ENCODE measurements around the gene HSPA4.
A peak's percentile ranks its signal among the peaks of the same experiment; 100 is the strongest.

HSPA4 gene

GRCh38 chr5:133025804-133026663, 25.8 kb upstream of the HSPA4 start, which contains the start of gene ZCCHC10:
TSS of gene ZCCHC10 (minus strand) at chr5:133026549. CDS start at chr5:133026537, 12 bp downstream.
- Histone ChIP-seq H3K9me3 (no peaks in the 10 kb centered on the region), H3K4me1 (no peaks in the 10 kb centered on the region; the same call in 1 of the 2 replicates), H3K36me3 (peaks cover 8% of the 10 kb centered on the region; the same call in 1 of the 2 replicates), H3K4me3 (ENCODE audit: low read depth, low read length) (peak within 1 kb of the TSS; percentile 96), H3K27me3 (no peaks in the 10 kb centered on the region)
- TF ChIP-seq CTCF (IDR thresholded peaks at IDR 0.05; ENCODE audit: low read depth, low read length): no peak
- peak; percentile 98 for DNase-seq

GRCh38 chr5:133026664-133027153, 25.1 kb upstream of the HSPA4 start:
- no peak for TF ChIP-seq CTCF (IDR thresholded peaks at IDR 0.05; ENCODE audit: low read depth, low read length)
- Histone ChIP-seq H3K9me3 (no peaks in the 10 kb centered on the region), H3K36me3 (peaks cover 8% of the 10 kb centered on the region; the same call in 1 of the 2 replicates), H3K4me1 (no peaks in the 10 kb centered on the region; the same call in 1 of the 2 replicates), H3K27me3 (no peaks in the 10 kb centered on the region), H3K4me3 (ENCODE audit: low read depth, low read length) (peak overlapping the region; percentile 96)
- no peak for DNase-seq

GRCh38 chr5:133029416-133029815, 22.4 kb upstream of the HSPA4 start:
- TF ChIP-seq CTCF (IDR thresholded peaks at IDR 0.05; ENCODE audit: low read depth, low read length): no peak
- Histone ChIP-seq H3K36me3 (no peaks in the 10 kb centered on the region; the same call in 1 of the 2 replicates), H3K27me3 (no peaks in the 10 kb centered on the region), H3K4me1 (no peaks in the 10 kb centered on the region; the same call in 1 of the 2 replicates), H3K4me3 (ENCODE audit: low read depth, low read length) (no peak overlapping the region), H3K9me3 (no peaks in the 10 kb centered on the region)
- no peak for DNase-seq

- no peak for DNase-seq
- Histone ChIP-seq H3K4me1 (no peaks in the 10 kb centered on the region; the same call in 1 of the 2 replicates), H3K27me3 (no peaks in the 10 kb centered on the region), H3K36me3 (no peaks in the 10 kb centered on the region), H3K9me3 (no peaks in the 10 kb centered on the region), H3K4me3 (ENCODE audit: low read depth, low read length) (no peak overlapping the region)
- no peak for TF ChIP-seq CTCF (IDR thresholded peaks at IDR 0.05; ENCODE audit: low read depth, low read length)
Observed at GRCh38 chr5:133030343-133031005, 21.3 kb upstream of the HSPA4 start.

- DNase-seq: no peak
- Histone ChIP-seq H3K4me3 (ENCODE audit: low read depth, low read length) (no peak overlapping the region), H3K9me3 (no peaks in the 10 kb centered on the region), H3K4me1 (no peaks in the 10 kb centered on the region), H3K36me3 (no peaks in the 10 kb centered on the region), H3K27me3 (no peaks in the 10 kb centered on the region)
- TF ChIP-seq CTCF (IDR thresholded peaks at IDR 0.05; ENCODE audit: low read depth, low read length): no peak
Observed at GRCh38 chr5:133032852-133033742, 18.7 kb upstream of the HSPA4 start.

Data from BE2C (cell line).